Stimulated activated CD4-positive, alpha-beta T cell treated with anti-CD3 and anti-CD28 coated beads, Interleukin-12 subunit alpha, Interleukin-12 subunit beta, amount 100 ng/mL, for 48 hours (primary cell): ENCODE data around the gene TIMM17A.

Experiments used
- DNase-seq, 3 donors: peaks; one replicate each; pipeline ENCODE4 v3.0.0-alpha.2; 2020; ENCODE audit warnings: low read depth in 2 of 3, low spot score in 1 of 3

TIMM17A gene

GRCh38 chr1:201982623-201983379, 27.5 kb downstream of the TIMM17A start, which contains the start of gene RNPEP:
Gene RNPEP, plus strand, starts transcription at chr1:201982648. Its CDS starts 19 bp downstream, at chr1:201982667.
- peak; percentile 14 to 37 (median 21) for DNase-seq

GRCh38 chr1:201983380-201983805, 28.1 kb downstream of the TIMM17A start:
- no peak for DNase-seq

GRCh38 chr1:201984446-201984845, 29.1 kb downstream of the TIMM17A start:
- no peak for DNase-seq

GRCh38 chr1:201985355-201985754, 30.1 kb downstream of the TIMM17A start:
- no peak for DNase-seq

- no peak for DNase-seq
These were observed 33.3 kb downstream of the TIMM17A start for GRCh38 chr1:201988601-201989000.

- no peak for DNase-seq
These were observed 34.2 kb downstream of the TIMM17A start for GRCh38 chr1:201989354-201990128.

- no peak for DNase-seq
These were observed 35.1 kb downstream of the TIMM17A start for GRCh38 chr1:201990427-201990826.

GRCh38 chr1:201999625-202000238, 44.4 kb downstream of the TIMM17A start:
- peak in 1 of 3 donors; percentile 3 for DNase-seq

GRCh38 chr1:202002507-202002906, 47.2 kb downstream of the TIMM17A start:
- DNase-seq, result no peak

- DNase-seq, result no peak
These were observed 49.4 kb downstream of the TIMM17A start for GRCh38 chr1:202004711-202005110.

- DNase-seq, result no peak
These were observed 50.7 kb downstream of the TIMM17A start for GRCh38 chr1:202005958-202006357.

- DNase-seq, result no peak
These were observed 52.0 kb downstream of the TIMM17A start for GRCh38 chr1:202007304-202007703.

GRCh38 chr1:202007805-202008489, 52.6 kb downstream of the TIMM17A start:
- no peak for DNase-seq

- peak; percentile 17 to 75 (median 43) for DNase-seq
These were observed 54.2 kb downstream of the TIMM17A start for GRCh38 chr1:202009326-202010179.

GRCh38 chr1:202010180-202011015, 55.1 kb downstream of the TIMM17A start, which contains the start of gene ELF3:
Gene ELF3, plus strand, starts transcription at chr1:202010587. Its CDS starts 550 bp downstream, at chr1:202011137.
- DNase-seq, result no peak

- no peak for DNase-seq
These were observed 56.7 kb downstream of the TIMM17A start for GRCh38 chr1:202011994-202012393.

GRCh38 chr1:202012544-202013478, 57.5 kb downstream of the TIMM17A start:
- DNase-seq, result no peak

GRCh38 chr1:202013603-202014002, 58.3 kb downstream of the TIMM17A start:
- DNase-seq, result no peak
